Activated CD8-positive, alpha-beta T cell treated with anti-CD3 and anti-CD28 coated beads for 36 hours (primary cell): ENCODE results near the gene CSF2RB. TPM values are rescaled to one million over a fixed set of nuclear protein-coding genes. Genes with fewer than 3 reads are reported as not detected.

Experiments
- ATAC-seq: fragments of 200-7000 bp; cut with Tn5 transposase; one replicate; pipeline ENCODE4 v1.10.0; 2021; ENCODE audit warnings: mild to moderate bottlenecking, moderate library complexity
- CTCF ChIA-PET: fragments of 350-600 bp; sonication (Branson Sonifier 250); formaldehyde crosslinking; loops from one replicate; lab custom pipeline; 2021; ENCODE audit warnings: antibody characterized with exemption; lab: Charles Lee
- POLR2A ChIA-PET: fragments of 350-600 bp; sonication (Branson Sonifier 250); formaldehyde crosslinking; loops from one replicate; lab custom pipeline; 2021; ENCODE audit warnings: antibody characterized with exemption; lab: Charles Lee
- DNase-seq: peaks from one replicate; pipeline ENCODE4 v3.0.0-alpha.2; 2020
- H3K27ac Mint-ChIP-seq: one replicate; pipeline ENCODE4 v1.8.0; 2021; ENCODE audit warnings: mild to moderate bottlenecking, mixed read lengths
- H3K27me3 Mint-ChIP-seq: one replicate; pipeline ENCODE4 v1.8.0; 2021; ENCODE audit warnings: mixed read lengths
- H3K36me3 Mint-ChIP-seq: one replicate; pipeline ENCODE4 v1.8.0; 2021; ENCODE audit warnings: low read depth, mixed read lengths
- H3K4me1 Mint-ChIP-seq: one replicate; pipeline ENCODE4 v1.8.0; 2021; ENCODE audit warnings: low read depth, mixed read lengths
- H3K4me3 Mint-ChIP-seq: one replicate; pipeline ENCODE4 v1.8.0; 2021; ENCODE audit warnings: mild to moderate bottlenecking, moderate library complexity, mixed read lengths
- H3K9me3 Mint-ChIP-seq: one replicate; pipeline ENCODE4 v1.8.0; 2021; ENCODE audit warnings: mixed read lengths
- intact Hi-C: fragments of 100-400 bp; cut with micrococcal nuclease; formaldehyde crosslinking; loops from one replicate; pipeline ENCODE4 v1.10.0; 2022
- total RNA-seq, 2 experiments: library from RNA; stranded (reverse); gene quantifications; one replicate each; pipeline ENCODE4 v1.2.3, GENCODE V29; 2021
- TF ChIP-seq, protein P1 (sequence below): fragments of 200-600 bp; IDR thresholded peaks from one replicate; pipeline ENCODE4 v1.8.0; 2022; ENCODE audit warnings: antibody characterized with exemption, mild to moderate bottlenecking

CSF2RB gene
- total RNA-seq, 2 experiments from 2014 or later: 0.16 to 0.29 TPM

DNA sequence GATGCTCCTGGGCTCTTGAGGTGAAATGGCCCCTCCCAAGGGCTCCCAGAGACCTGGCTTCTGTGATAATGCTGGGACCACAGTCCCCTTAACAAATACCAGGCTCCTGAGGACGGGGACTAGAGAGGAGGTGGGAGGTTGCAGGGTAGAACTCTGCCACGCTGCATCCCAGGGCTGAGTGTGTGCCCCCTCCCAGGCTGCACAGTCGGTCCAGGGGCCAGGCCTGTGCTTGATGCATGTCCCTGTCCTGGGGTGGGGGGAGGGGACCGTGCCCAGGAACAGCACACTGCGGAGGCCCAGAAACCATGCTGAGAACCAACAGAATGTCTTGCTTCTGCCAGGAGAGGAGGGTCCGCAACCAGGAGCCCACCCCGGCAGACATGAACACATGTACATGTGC, 9.3 kb downstream of the CSF2RB start:
- ATAC-seq (no peak), DNase-seq (no peak)
- Mint-ChIP-seq H3K4me1 (no peaks in the 10 kb centered on the region), H3K36me3 (no peaks in the 10 kb centered on the region), H3K27me3 (peaks cover 20% of the 10 kb centered on the region), H3K27ac (no peak overlapping the region), H3K4me3 (no peak overlapping the region), H3K9me3 (no peaks in the 10 kb centered on the region)
- intact Hi-C loops: no loop called here
- ChIA-PET POLR2A (no interaction called here), CTCF (no interaction called here)
- TF ChIP-seq, protein P1, sequence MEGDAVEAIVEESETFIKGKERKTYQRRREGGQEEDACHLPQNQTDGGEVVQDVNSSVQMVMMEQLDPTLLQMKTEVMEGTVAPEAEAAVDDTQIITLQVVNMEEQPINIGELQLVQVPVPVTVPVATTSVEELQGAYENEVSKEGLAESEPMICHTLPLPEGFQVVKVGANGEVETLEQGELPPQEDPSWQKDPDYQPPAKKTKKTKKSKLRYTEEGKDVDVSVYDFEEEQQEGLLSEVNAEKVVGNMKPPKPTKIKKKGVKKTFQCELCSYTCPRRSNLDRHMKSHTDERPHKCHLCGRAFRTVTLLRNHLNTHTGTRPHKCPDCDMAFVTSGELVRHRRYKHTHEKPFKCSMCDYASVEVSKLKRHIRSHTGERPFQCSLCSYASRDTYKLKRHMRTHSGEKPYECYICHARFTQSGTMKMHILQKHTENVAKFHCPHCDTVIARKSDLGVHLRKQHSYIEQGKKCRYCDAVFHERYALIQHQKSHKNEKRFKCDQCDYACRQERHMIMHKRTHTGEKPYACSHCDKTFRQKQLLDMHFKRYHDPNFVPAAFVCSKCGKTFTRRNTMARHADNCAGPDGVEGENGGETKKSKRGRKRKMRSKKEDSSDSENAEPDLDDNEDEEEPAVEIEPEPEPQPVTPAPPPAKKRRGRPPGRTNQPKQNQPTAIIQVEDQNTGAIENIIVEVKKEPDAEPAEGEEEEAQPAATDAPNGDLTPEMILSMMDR: no peak

DNA sequence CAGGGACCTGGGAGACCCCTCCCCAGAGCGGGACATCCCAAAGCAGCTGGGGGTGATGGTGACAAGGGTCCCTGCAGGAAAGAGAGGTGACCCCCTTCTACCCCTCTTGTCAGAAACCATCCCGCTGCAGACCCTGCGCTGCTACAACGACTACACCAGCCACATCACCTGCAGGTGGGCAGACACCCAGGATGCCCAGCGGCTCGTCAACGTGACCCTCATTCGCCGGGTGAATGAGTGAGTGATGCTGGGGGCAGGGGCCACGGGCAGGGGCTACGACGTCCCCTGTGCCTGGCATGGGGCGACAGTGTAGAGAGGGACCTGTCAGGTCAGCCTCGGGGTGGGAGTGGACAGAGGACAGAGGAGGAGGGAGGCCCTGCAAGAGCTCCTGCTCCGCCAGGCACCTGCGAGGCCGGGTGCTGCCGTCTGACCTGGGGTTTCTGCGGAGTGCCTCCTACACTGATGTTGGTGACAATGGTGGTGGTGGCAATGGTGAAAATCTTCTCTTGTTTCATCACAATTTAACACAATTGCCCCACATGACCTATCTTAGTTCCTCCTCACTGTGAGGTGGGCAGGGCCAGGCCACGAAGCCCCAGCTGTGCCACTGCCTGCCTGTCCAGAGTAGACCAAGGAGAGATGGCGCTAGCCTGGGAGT, 9.8 kb downstream of the CSF2RB start:
- ChIA-PET POLR2A (no interaction called here), CTCF (interaction anchor here (1.0 kb wide), 1 partner anchor 67 kb away, joined by 3 read pairs; no protein-coding TSS in a partner anchor)
- Mint-ChIP-seq H3K4me3 (no peak overlapping the region), H3K4me1 (no peaks in the 10 kb centered on the region), H3K9me3 (no peaks in the 10 kb centered on the region), H3K27ac (no peak overlapping the region), H3K27me3 (peaks cover 20% of the 10 kb centered on the region), H3K36me3 (no peaks in the 10 kb centered on the region)
- no peak for ATAC-seq
- intact Hi-C loops: no loop called here
- TF ChIP-seq, protein P1: no peak
- no peak for DNase-seq

- ATAC-seq: no peak
- intact Hi-C loops: no loop called here
- TF ChIP-seq, protein P1: no peak
- ChIA-PET POLR2A (no interaction called here), CTCF (interaction anchor here (1.0 kb wide), 1 partner anchor 68 kb away, joined by 3 read pairs; no protein-coding TSS in a partner anchor)
- no peaks in the 10 kb centered on the region for H3K9me3 Mint-ChIP-seq
- peaks cover 18% of the 10 kb centered on the region for H3K27me3 Mint-ChIP-seq
- no peak overlapping the region for H3K27ac Mint-ChIP-seq
- no peak overlapping the region for H3K4me3 Mint-ChIP-seq
- no peaks in the 10 kb centered on the region for H3K36me3 Mint-ChIP-seq
- H3K4me1 Mint-ChIP-seq: no peaks in the 10 kb centered on the region
- DNase-seq: no peak
These were observed 10.8 kb downstream of the CSF2RB start for GRCh38 chr22:36924151-36924698.

GRCh38 chr22:36925388-36926290, 12.2 kb downstream of the CSF2RB start:
- peaks cover 13% of the 10 kb centered on the region for H3K27me3 Mint-ChIP-seq
- TF ChIP-seq, protein P1: no peak
- no peak overlapping the region for H3K4me3 Mint-ChIP-seq
- H3K36me3 Mint-ChIP-seq: no peaks in the 10 kb centered on the region
- H3K9me3 Mint-ChIP-seq: no peaks in the 10 kb centered on the region
- DNase-seq (no peak), ATAC-seq (no peak)
- H3K4me1 Mint-ChIP-seq: no peaks in the 10 kb centered on the region
- CTCF ChIA-PET: no interaction called here
- intact Hi-C loops: no loop called here
- POLR2A ChIA-PET: no interaction called here
- no peak overlapping the region for H3K27ac Mint-ChIP-seq
